Measurements from ENCODE around the gene ACAP1.
"Not testable (repeated sequence)": the region's sequence is repeated elsewhere in the genome, so short reads cannot be mapped to it uniquely, and the experiment has no call there.

GRCh38 chr17:7335765-7336164 is 564 bp upstream of the ACAP1 start:
- not testable (repeated sequence) for TF ChIP-seq CTCF (optimal IDR thresholded peaks at IDR 0.05 in 1 of 3, IDR thresholded peaks at IDR 0.05 in 1 of 3, conservative IDR thresholded peaks at IDR 0.05 in 1 of 3; ENCODE audit: extremely low read depth in 1 of 3, insufficient read depth in 2 of 3, low read length in 3 of 3); EZH2 (IDR thresholded peaks at IDR 0.05; ENCODE audit: low read length)
